Measurements from ENCODE around the gene CRACR2A.

GRCh38 chr12:3565985-3566384 is 186.9 kb downstream of the CRACR2A start:
- TF ChIP-seq CTCF (IDR thresholded peaks at IDR 0.05) (no peak), POLR2A (IDR thresholded peaks at IDR 0.05) (no peak)
